Thyroid gland (tissue), 4 donors: ENCODE results near the gene TANC1. TPM values are rescaled to one million over a fixed set of nuclear protein-coding genes. Genes with fewer than 3 reads are reported as not detected.

Experiments used
- DNase-seq, 2 donors: peaks; one replicate each; pipeline ENCODE4 v3.0.0-alpha.2; 2019
- H3K27ac ChIP-seq, 3 donors: fragments of 200-600 bp; sonication (generic); 1 replicate in 2 of 3; 2 replicates in 1 of 3; pipeline ENCODE4 v1.5.1; 2016 to 2019; ENCODE audit warnings: mild to moderate bottlenecking in 1 of 3, moderate library complexity in 1 of 3
- H3K27me3 ChIP-seq: fragments of 200-600 bp; sonication (generic); one replicate; pipeline ENCODE4 v1.5.1; 2019
- H3K36me3 ChIP-seq, 2 donors: fragments of 200-600 bp; sonication (generic); one replicate each; pipeline ENCODE4 v1.5.1; 2016 to 2019
- H3K4me1 ChIP-seq, 2 donors: fragments of 200-600 bp; sonication (generic); one replicate each; pipeline ENCODE4 v1.5.1; 2017 to 2019
- H3K4me3 ChIP-seq, 3 donors: fragments of 200-600 bp; sonication (generic); replicated peaks in 1 of 3; 1 replicate in 2 of 3; 2 replicates in 1 of 3; pipeline ENCODE4 v1.5.1; 2016; ENCODE audit warnings: mild to moderate bottlenecking in 1 of 3
- H3K9me3 ChIP-seq: fragments of 200-600 bp; sonication (generic); one replicate; pipeline ENCODE4 v1.5.1; 2017
- CTCF ChIP-seq, 6 experiments: fragments of 200-600 bp in 3 of 6; fragments of 450-650 bp in 3 of 6; sonication (generic) in 3 of 6; IDR thresholded peaks; one replicate each; pipeline ENCODE4 v1.5.1; 2016 to 2019; ENCODE audit warnings: antibody characterized with exemption in 6 of 6, mild to moderate bottlenecking in 2 of 6, inconsistent platforms in 1 of 6, moderate library complexity in 1 of 6
- POLR2A ChIP-seq, 2 donors: fragments of 450-650 bp; IDR thresholded peaks; one replicate each; pipeline ENCODE4 v1.6.1; 2017; ENCODE audit warnings: antibody characterized with exemption in 2 of 2, mild to moderate bottlenecking in 2 of 2, moderate library complexity in 1 of 2
- WGBS, 2 donors: methylation state at CpG; one replicate each; pipeline ENCODE4 v1.1.5; 2017; 5-methylcytosine and 5-hydroxymethylcytosine counted together
- intact Hi-C: fragments of 100-400 bp; cut with DNase I; formaldehyde crosslinking; loops from one replicate; pipeline ENCODE4 v1.15.1; 2023
- total RNA-seq, 4 donors: library from RNA; depleted of rRNA; stranded (reverse); fragments of >200 nt; gene quantifications; one replicate each; pipeline ENCODE4 v1.2.3, GENCODE V29; 2016

TANC1 gene
- total RNA-seq, 4 donors from 2014 or later = 51.1 to 93.8 (median 63.6) TPM

- Histone ChIP-seq H3K36me3 (peaks cover 0 to 5% of the 10 kb centered on the region in 2 donors), H3K9me3 (no peaks in the 10 kb centered on the region), H3K4me1 (peaks cover 21% of the 10 kb centered on the region in 2 donors), H3K4me3 (no peak overlapping the region), H3K27me3 (no peaks in the 10 kb centered on the region), H3K27ac (no peak overlapping the region)
- WGBS, 2 donors = 89 to 97% methylated on average over 7 of the region's 7 CpGs
- TF ChIP-seq CTCF (IDR thresholded peaks at IDR 0.05) (no peak), POLR2A (IDR thresholded peaks at IDR 0.05) (no peak)
- intact Hi-C loops = no loop called here
- no peak for DNase-seq
Observed at GRCh38 chr2:159246325-159246988, 278.0 kb downstream of the TANC1 start.

- Histone ChIP-seq H3K4me3 (no peak overlapping the region), H3K27me3 (no peaks in the 10 kb centered on the region), H3K9me3 (no peaks in the 10 kb centered on the region), H3K36me3 (no peaks in the 10 kb centered on the region), H3K27ac (peak overlapping the region; percentile 89 to 98 (median 89)), H3K4me1 (peaks cover 21% of the 10 kb centered on the region in 2 donors)
- DNase-seq = peak; percentile 88 to 89
- intact Hi-C loops = no loop called here
- TF ChIP-seq POLR2A (IDR thresholded peaks at IDR 0.05) (peak in 1 of 2 donors; percentile 29), CTCF (IDR thresholded peaks at IDR 0.05) (peak in 2 of 6 experiments; percentile 2 to 18)
- WGBS, 2 donors = 21 to 28% methylated on average over 7 of the region's 7 CpGs
Observed at GRCh38 chr2:159249990-159250715, 281.7 kb downstream of the TANC1 start.

- no peaks in the 10 kb centered on the region for H3K27me3 ChIP-seq
- WGBS, 2 donors = 89 to 94% methylated on average over 12 of the region's 12 CpGs
- peak overlapping the region; percentile 89 to 98 (median 89) for H3K27ac ChIP-seq
- no peak for DNase-seq
- H3K4me1 ChIP-seq = peaks cover 21% of the 10 kb centered on the region in 2 donors
- intact Hi-C loops = no loop called here
- H3K36me3 ChIP-seq = no peaks in the 10 kb centered on the region
- no peaks in the 10 kb centered on the region for H3K9me3 ChIP-seq
- no peak overlapping the region for H3K4me3 ChIP-seq
- TF ChIP-seq CTCF (IDR thresholded peaks at IDR 0.05) = no peak
- TF ChIP-seq POLR2A (IDR thresholded peaks at IDR 0.05) = no peak
Observed at GRCh38 chr2:159251296-159252173, 283.1 kb downstream of the TANC1 start.

DNA sequence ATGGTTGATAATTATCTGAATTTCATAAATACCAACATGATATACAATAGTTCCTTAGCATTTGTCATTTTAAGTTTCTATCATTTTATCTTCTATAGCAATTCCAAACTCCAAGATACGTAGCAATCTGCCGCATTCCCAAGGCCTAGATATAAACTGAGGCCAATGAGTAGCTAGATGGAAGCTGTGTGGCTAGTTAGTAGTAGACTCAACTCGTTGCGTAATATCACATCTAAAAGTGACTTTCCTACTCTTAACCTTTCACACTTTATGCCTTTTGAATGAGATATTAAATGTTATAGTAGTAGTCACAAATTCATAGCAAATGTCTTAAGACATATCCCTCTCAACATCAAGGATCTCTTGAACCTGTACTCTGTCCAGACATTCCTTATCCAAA lies 284.5 kb downstream of the TANC1 start:
- no peak overlapping the region for H3K4me3 ChIP-seq
- no peak overlapping the region for H3K27ac ChIP-seq
- H3K36me3 ChIP-seq = no peaks in the 10 kb centered on the region
- TF ChIP-seq POLR2A (IDR thresholded peaks at IDR 0.05) (no peak), CTCF (IDR thresholded peaks at IDR 0.05) (no peak)
- WGBS, 2 donors = 95 to 97% methylated on average over 4 of the region's 4 CpGs
- intact Hi-C loops = no loop called here
- DNase-seq = no peak
- no peaks in the 10 kb centered on the region for H3K27me3 ChIP-seq
- H3K4me1 ChIP-seq = peaks cover 21% of the 10 kb centered on the region in 2 donors
- no peaks in the 10 kb centered on the region for H3K9me3 ChIP-seq
